CD4-positive, alpha-beta T cell treated with Interferon alpha-2 for 1 hour (primary cell): ENCODE data around the gene CNPY2.
"Not testable (repeated sequence)": the region's sequence is repeated elsewhere in the genome, so short reads cannot be mapped to it uniquely, and the experiment has no call there.

Experiments used
- DNase-seq, 2 donors: peaks; one replicate each; pipeline ENCODE4 v3.0.0-alpha.2; 2020 to 2022

The CNPY2 gene

DNA sequence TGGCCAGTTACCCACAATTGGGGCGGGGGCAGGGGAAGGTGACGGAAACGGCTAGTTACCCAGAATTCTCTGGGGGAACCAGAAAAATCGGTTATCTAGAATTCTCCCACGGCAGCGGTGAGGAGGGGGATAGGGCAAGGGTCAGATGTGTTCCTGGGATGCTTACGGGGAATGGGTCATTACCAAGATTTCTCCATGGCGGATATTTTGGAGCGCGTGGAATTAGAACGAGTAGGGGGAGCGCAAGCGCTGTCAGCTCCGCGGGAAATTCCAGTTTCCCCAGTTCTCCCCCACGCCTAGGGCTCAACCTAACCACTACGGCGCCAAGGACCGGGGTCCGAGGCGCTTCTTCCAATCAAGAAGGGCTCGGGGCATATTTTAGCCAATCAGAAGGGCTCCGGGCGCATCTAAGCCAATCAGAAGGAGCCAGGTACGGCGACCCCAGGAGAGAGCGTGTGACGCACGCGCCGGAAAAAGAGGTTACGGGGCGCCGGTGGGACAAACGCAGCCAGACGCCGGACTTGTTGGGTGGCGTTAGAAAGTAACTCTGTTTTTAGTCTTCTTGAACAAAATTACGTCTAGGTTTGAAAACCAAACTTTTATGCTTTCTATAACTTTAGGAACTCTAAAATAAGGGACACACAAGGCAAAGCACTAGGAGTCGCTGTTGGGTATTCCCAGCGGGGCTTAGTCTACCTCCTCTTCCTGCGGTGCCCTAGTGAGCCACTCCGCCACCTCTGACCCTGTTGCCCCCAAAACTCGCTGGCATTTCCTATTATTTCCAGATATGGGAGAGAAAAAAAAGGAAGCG, 18.1 kb upstream of the CNPY2 start, which contains the start of gene PAN2:
Gene PAN2, minus strand, starts transcription at position 322 of the 811 bp plus-strand sequence. CDS start 906 bp downstream, outside the sequence.
- peak; percentile 96 to 97 for DNase-seq

DNA sequence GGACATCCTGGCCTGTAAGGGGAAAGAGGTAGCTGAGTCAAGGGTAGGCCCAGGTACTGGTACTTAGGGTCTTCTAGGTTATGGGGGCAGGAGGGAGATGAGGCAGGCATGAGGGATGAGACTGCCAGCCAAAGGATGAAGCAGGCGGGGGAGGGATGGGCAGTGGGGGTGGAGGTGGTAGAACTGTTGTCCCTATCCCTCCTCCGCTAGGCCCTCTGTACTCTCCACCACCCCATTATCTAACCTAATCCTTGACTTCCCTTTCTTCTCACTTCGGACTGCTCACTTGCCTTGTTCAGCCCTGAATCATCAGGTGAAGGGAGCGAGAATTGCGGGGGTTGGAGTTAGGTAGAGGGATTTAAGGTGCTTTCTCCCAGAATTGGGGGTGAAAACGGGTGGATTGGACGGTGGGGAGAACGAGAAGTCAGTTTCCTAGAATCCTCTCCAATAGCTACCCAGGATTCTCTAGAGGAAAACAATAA, 17.4 kb upstream of the CNPY2 start:
- no peak for DNase-seq

DNA sequence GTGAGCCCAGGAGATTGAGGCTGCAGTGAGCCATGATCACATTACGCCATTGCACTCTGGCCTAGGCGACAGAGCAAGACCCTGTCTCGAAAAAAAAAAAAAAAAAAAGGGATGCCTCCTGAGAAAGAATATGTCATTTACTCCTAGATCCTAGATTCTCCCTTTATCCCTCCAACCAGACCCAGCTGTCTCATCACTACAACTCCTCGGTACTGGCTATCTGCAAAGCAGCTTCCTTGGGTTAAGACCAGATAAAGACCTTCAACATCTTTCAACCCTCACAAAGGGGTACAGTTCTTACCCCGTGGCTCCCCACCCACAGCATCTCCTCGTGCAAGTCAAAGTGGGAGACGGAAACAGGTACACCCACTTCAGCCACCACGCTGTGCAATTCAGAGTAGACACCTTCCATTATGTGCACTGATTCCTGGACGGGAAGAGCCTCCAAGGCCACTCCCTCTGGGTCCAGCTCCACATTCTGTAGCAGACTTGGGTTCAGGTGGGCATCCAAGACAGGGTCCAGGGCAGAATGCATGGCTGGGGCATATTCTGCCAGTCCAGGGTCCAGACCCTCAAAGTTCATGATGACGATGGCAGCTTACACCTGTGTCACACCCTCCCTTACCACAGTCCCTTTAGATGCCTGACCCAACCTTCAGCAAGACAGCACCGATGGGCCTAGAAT, 16.9 kb upstream of the CNPY2 start:
- no peak for DNase-seq

DNA sequence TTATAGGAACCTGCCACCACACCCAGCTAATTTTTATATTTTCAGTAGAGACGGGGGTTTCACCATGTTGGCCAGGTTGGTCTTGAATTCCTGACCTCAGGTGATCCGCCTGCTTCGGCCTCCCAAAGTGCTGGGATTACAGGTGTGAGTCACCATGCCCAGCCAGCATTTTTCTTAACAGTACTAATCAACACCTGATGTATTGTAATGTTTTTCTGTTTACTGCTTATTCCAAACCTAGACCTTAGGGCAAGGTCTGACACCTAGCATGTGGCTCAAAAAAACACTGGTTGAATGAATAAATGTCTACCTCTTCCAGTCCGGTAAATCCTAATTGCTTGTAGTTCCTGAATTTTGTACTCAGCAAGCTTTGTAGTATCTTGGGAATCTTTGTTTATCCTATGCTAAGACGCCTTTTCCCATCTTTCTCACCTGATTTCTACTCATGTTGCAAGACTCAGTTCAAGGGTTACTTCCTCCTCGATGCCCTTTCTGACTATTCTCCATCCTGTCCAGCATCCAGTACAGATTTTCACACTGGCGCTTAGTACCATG, 15.2 kb upstream of the CNPY2 start:
- no peak for DNase-seq

DNA sequence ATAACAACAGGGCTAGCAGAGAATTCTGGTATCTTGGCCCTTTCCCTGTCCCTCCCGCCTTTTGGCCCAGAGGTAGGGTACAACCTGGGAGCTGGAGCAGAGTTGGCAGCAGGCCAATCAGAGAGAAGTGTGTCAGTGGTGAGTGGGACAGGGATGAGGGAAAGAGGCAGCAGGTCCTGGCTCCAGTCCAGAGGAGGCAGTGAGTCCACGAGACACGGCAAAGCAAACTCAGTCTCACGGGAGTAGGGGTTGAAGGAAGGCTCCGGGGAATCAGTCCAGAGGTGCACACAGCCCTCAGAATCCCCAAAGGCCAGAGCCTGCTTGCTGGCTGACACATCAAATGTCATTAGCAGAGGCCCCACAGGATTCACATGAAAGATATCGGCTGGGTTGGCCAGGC, 10.7 kb upstream of the CNPY2 start:
- no peak for DNase-seq

DNA sequence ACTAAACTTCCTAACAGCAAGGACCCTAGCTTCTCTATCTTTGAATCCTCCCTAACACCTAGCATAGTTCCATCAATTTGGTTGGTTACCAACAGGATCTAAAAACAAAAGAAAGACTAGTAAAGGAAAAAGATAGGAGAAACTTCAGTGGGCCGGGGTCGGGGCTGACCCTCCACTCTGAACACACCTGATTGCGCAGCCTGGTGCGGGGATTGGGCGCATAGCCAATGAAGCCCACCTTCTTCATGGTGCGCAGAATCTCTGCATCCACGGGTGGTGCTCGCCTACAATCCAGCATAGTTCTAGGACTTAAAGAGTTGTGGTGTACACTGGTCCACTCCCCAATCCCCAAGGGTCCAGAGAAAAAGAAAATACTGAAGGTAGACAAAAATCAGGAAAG, 10.3 kb upstream of the CNPY2 start:
- DNase-seq, result no peak

DNA sequence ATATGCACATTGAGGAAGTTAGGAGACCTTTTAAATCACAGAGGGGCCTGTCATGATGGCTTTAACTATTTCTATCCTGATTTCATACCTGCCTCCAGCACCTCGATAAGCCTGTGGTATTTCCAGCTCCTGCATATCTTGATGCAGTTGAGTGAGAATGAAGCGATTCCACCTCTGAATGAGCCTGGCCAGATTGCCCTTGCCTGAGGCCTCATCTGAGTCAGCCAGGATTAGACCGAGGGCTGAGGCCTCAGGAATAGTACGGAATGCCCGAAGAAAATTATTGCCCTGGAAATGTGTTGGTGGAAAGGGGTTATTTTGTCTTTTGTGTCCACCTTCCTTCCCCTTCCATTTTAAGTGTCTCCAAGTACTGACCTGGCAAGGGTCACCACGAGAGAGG, 8.4 kb upstream of the CNPY2 start:
- no peak for DNase-seq

DNA sequence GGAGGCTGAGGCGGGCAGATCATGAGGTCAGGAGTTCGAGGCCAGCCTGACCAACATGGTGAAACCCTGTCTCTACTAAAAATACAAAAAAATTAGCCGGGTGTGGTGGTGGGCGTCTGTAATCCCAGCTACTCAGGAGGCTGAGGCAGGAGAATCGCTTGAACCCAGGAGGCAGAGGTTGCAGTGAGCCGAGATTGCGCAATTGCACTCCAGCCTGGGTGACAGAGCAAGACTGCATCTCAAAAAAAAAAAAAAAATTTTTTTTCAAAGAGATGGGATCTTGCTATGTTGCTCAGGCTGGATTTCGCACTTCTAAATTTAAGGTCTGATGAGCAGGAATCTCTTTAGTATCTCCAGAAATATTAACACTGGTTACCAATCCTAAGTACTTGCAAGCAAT, 5.8 kb upstream of the CNPY2 start:
- not testable (repeated sequence) for DNase-seq

DNA sequence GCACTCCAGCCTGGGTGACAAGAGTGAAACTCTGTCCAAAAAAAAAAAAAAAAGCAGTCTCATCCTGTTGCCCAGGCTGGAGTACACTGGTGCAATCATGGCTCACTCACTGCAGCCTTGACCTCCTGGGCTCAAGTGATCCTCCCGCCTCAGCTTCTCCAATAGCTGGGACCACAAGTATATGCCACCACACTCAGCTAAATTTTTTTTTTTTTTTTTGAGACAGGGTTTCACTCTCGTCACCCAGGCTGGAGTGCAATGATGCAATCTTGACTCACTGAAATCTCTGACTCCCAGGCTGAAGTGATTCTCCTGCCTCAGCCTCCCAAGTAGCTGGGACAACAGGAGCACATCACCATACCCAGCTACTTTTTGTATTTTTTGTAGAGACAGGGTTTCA, 5.2 kb upstream of the CNPY2 start:
- peak in 1 of 2 donors; percentile 56 for DNase-seq

DNA sequence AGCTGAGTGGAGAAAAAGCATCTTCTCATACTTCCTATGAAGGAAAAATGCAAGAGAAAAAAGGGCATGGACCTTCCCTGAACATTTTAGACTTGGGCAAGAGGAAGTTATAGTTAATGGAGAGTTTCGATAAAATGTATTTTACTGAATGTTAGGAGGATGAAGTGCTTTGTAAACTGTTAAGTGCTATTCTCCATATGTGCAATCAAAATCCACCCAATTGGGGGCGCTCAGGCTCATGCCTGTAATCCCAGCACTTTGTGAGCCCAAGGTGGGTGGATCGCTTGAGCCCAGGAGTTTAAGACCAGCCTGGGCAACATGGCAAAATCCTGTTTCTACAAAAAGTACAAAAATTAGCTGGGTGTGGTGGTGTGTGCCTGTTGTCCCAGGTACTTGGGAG, 1.9 kb upstream of the CNPY2 start:
- DNase-seq, result no peak

DNA sequence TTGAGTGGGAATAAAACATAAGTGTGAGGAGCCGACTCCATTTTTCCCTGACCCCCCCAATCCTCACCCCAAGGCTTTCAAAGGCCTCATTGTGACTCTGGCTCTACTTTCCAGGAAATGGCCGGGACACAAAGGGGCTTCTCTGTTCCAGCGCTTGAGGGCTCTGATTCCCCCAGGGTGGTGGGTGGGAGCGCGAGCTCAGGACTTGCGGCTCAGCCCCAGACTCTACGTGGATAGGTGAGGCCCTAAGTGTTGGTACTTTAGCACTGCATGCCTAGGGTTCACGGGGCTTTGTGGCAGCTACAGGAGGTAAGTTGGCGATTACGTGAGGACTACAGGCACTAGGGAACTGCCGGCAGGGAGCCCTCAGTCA, 553 bp downstream of the CNPY2 start:
- DNase-seq, result peak in 1 of 2 donors; percentile 18

DNA sequence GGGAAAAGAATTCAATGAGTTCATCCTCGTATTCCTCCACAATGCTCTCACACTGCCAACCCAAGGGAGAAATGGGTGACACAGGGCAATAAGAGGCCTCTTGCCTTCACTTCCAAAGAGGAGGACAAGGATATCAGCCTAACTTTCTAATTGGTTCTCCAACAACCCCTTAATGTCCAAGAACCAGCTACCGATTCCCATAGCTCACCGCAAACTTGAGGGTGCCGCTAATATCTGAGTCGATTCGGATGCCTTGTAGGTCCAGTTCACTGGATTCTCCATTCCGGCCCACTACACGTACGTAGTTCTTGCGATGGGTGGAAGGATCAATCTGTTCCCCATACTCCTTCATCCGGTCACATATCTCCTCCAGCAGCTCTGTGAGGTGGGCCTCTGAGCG, 4.8 kb downstream of the CNPY2 start:
- DNase-seq, result no peak

DNA sequence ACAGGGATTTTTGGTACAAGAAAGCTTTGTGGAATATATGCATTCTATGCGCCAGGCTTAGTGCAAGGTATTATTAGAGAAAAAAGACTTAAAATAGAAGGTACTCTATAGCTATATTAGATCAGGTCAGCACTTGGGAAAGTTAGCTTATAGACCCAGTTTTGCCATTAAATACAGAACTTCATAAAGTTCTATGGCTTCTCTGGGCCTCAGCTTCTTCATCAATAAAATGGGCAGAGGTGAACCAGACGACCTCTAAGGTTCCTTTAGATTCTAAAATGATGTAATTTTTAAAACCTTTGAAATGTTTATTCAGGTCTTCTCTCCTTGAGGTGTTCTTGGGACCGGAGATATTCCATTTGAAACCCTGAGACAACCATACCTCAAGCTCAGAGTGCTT, 7.1 kb downstream of the CNPY2 start:
- DNase-seq, result no peak

DNA sequence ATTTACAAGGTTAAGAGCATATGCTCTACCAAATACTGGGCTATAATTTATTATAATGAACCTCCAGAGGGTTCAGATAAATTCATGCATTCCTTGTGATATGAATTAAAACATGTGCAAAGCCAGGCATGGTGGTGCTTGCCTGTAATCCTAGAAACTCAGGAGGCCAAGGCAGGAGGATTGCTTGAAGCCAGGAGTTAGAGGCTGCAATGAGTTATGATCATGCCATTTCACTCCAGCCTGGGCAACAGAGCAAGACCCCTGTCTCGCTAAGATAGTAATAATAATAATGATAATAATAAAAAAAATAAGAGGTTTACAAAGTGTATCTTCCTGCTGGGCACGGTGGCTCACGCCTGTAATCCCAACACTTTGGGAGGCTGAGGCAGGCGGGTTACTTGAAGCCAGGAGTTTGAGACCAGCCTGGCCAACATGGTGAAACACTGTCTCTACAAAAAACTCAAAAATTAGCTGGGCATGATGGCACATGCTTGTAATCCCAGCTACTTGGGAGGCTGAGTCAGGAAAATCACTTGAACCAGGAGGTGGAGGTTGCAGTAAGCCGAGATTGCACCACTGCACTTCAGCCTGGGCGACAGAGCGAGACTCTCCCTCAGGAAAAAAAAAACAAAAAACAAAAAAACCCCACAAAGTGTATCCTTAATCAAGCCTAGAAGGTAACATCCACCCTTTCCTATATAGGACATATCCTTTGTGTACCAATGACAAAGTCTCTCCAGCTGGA, 8.4 kb downstream of the CNPY2 start:
- no peak for DNase-seq

DNA sequence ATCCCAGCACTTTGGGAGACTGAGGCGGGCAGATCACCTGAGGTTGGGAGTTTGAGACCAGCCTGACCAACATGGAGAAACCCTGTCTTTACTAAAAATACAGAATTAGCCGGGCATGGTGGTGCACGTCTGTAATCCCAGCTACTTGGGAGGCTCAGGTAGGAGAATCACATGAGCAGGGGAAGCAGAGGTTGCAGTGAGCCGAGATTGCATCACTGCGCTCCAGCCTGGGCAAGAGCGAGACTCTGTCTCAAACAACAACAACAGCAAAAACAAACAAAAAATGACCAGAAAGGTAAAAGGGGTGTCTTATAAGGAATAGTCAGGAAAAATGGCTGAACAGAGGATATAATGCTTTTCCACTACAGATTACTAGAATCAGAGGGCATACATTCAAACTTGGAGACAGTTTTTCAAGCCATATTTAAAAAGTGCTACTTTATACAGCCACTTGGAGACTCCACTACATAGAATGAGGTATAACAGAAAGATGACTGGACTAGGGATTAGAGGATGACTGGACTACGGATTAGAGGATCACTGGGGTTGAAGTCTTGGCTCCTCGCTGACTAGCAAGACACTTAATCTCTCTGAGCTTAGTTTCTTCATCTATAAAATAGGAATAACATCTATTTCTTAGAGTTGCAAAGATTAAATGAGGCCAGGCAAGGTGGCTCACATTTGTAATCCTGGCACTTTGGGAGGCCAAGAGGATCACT, 10.8 kb downstream of the CNPY2 start:
- no peak for DNase-seq

DNA sequence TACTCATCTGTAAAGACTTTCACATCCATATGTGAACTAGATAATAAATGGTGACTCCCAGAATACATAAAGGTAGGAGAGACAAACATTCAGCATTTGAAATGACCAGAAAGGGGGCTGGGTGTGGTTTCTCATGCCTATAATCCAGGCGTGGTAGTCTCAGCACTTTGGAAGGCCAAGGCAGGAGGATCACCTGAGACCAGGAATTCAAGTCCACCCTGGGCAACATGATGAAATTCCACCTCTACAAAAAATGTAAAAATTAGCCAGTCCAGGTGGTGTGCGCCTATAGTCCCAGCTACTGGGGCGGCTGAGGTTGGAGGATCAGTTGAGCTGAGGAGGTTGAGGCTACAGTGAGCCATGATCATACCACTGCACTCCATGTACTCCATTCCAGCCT, 11.5 kb downstream of the CNPY2 start:
- DNase-seq, result no peak

DNA sequence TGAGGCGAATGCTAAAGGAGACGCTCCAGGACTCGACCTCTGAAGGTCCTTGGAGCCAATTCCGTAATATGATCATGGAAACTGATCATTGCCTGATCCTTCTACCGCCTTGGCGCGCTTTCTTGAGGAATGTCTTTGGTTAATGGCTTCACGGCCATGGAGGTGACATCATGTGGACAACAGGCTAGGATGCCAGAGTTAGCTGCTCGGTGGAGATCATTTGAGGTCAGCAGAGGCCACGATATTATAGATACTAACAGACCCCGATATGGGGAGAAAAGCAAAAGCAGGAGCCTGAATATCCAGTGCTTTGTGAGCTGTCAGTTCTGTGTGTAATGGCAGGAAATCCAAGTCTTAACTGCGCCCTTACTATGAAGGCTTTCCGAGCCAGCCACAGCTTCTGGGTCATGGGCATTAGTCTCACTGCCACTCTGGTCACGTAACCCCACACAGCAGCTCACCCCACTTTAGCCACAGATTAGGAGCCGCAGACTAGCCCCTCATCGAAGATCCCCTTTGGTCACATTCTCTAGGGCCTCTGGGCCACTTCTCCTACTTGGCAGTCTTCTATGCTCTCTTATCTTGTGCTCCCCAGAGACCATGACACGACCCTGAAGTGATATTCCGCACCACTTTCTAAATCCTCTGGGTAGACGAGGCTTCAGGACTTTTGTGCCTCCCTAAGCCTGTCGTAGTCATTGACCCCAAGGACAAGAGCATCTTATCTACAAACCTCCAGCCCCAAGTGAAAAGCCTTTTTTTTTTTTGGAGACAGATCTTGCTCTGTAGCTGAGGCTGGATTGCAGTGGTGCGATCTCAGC, 14.9 kb downstream of the CNPY2 start:
- no peak for DNase-seq

DNA sequence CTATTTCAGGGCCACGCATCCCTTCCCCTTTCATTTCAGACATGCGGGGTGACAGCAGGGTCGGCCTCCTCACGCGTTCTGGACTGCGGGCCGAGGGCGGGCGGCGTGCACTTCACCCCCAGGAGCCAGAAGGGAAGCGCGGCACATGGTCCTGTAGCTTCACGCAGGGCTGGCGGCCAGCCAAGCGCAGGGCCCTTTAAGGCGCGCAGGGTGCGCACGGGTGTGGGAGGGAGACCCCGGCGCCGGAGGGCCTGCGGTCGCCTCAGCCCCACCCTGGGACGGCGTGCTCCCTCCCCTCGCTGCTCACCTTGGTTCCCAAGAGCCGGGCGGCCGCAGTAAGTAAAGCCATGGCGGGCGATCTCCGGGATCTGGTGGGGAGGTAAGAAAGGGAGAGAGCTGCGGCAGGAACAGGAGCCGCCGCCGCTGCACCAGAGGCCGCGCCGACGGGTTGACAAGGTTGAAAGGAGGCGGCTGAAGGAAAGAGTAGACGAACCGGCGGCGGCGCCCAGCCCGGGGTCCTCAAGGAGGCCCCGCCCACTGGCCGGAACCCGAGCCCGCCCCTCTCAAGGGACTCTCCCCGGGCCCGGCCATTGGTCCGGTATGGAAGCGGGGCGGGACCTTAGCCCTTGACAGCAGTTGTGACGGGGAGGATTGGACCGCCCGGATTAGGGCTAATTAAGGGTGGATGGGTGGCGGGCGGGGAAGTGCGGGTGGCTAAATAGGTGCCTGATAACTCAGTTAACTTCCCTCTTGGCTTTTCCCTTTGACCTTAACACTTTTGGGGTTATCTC, 15.7 kb downstream of the CNPY2 start, which contains the start of gene CS:
Gene CS, minus strand, starts transcription at position 478 of the 791 bp plus-strand sequence. Its CDS starts 129 bp downstream, at position 349.
- peak; percentile 99 for DNase-seq

DNA sequence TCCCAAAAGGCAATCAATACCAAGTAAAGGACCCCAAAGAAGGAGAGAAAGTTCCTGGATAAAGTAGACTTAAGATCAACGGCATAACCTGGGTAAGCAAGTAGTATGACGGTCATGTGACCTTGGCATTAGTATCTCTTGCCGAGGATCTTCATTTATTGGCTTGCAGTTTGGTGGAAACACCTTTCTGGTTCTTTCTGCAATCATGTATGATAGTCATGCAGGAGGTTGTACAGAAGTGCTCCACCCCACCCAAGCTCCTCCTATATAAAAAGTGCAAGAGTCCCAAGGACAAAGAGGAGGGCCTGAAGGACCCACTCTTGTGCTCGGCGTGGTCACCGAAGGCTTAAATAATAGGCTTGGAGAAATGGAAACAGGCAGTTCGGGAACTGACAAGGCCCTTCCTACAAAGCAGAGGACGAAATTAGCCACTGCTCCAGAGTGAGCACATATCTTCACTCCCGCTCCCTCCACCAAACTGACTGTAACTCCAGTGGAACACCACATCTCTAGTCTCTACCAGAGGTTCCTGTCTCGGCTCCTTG, 16.4 kb downstream of the CNPY2 start:
- DNase-seq, result peak in 1 of 2 donors; percentile 53

DNA sequence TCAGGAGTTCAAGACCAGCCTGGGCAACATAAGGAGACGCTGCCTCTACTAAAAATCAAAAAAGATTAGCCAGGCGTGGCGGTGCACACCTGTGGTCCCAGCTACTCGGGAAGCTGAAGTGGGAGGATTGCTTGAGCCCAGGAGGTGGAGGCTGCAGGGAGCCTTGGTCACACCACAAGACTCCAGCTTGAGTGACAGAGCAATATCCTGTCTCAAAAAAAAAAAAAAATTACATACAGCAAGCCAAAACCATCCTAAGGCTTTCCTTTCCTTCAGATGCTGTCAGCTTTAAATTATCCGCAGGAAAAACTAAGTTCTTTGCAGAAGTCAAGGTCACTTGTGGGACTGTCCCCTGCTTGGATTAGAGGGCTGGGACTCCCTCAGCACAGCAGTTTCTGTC, 17.0 kb downstream of the CNPY2 start:
- no peak for DNase-seq
